Activated CD4-positive, alpha-beta T cell treated with anti-CD3 and anti-CD28 coated beads for 4 hours (primary cell): ENCODE results near the gene MYOM3.

Source experiments
- DNase-seq, 2 donors: peaks; one replicate each; pipeline ENCODE4 v3.0.0-alpha.2; 2020

Gene MYOM3

DNA sequence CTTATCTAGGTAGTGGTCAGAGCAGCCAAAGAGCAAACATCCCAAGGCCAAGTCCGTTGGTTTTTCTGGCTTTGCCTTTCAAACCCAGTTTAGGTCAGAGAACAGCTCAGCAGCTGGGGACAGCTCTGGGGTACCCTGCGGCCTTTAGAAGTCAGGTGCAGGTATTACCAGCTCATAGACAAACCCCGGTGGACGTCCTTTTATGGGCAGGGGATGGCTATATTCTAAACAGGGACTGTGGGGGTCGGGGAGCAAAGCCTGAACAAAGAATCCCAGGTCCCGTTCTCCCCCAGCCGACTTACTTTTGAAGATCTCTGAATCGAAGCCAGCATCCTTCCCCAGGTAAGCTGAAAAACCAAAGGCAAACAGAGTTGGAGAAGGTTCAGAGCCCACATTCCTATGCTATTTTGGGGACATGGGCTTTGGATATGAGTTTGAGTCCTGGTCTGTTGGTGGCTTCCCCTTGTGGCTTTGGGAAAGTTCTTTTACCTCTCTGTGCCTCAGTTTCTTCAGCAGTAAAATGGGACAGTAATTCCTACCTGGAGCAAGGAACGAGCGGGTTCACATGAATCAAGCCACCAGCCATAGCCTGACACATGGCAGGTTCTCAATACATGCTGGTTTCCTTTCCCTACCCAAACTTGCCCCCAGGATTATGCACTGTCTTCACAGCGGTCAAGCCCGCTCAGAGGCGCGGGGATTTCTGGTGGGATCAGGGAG, 16.6 kb downstream of the MYOM3 start:
- no peak for DNase-seq

DNA sequence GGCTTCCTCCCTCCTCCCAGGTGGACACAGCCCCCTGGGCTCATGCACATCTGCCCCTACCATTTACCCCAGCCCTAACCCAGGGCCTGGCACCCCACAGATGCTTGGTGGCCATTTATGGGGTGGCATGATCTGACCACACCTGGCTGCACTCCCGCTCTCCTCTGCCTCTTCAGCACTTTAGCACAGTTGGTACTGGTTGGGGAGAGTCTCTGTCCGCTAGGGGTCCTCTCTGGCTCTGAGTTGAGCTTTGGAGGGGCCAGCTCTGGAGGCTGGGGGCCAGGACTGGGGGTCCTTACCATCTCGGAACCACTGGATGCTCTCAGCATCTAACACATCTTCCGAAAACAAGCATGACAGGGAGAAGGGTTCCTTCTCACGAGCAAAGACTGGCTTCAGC, 17.4 kb downstream of the MYOM3 start:
- no peak for DNase-seq

DNA sequence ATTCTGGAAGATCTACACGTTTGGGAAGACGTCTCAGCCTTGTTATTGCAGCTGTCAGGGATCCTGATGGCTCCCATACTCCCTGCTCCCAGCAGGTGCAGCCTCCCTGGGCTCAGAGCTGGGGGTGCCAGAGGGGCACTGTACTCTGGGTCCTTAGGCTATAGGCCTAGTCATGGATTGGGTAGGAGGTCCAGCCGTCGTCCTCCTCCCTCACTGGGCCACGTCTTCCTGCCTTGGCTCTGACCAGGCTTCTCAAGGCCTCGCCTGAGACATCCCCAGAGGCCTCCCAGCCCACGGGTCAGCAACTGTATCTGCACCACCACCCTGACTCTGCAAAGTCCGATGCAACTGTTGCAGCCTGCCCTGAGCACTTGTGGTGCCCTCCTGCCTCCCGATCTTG, 18.2 kb downstream of the MYOM3 start:
- no peak for DNase-seq

DNA sequence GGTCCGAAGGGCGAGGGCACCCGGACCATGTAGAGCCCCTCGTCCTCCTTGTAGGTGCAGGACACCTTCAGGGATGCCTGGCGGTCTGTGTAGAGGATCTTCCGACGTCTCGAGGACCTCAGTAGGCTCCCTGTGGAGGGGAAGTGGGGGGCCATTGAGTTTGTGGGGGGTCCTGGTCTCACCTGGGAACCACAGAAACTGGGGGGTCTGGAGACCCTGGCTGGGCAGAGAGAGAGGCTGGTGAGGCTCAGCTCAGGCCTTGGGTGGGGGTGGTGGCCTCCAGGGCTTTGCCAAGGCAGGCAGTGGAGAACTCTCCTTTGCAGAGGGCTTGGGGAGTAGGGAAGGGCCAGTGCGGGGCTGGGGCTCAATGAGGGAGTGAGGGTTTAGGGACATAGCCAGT, 19.0 kb downstream of the MYOM3 start:
- DNase-seq: no peak

DNA sequence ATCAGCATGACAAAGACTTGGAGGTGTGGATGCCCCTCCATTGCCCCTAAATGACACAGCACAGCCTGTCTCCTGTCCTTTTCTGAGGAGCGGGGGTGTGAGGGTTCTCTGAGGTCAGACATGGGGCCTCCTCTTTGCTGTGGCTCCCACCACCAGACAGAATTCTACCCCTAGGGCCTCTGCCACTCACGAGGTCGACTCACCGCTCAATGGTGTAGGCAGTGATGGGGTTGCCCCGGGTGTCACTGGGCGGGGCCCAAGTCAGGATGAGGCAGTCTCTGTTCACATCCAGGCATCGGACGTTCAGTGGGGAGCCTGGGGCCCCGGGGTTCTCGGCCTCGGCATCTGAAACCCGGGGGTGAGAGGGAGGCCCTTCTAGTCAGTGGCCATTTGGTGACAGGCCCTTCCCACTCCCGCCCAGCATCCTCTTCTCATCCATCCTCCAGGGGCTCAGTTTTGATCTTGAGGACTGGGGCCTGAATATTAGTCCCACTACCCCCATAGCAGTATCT, 19.9 kb downstream of the MYOM3 start:
- DNase-seq: no peak

DNA sequence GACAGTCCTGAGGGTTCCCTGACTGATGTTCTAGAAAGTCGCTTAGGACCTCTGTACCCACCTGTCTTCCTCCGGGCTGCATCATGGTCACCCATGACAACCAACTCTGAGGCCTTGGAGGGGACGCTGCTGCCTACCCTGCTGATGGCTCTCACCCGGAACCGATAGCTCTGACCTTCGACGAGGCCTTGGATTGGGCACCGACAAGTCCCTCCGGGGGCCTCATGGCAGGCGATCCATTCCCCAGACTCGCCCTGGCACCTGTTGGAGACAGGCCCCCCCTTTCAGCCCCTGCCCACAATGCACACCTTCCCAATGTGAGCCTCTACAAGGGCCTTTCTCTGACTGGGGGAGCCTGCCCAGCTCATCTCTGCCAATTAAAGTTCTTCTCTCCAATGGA, 21.2 kb downstream of the MYOM3 start:
- DNase-seq: no peak

DNA sequence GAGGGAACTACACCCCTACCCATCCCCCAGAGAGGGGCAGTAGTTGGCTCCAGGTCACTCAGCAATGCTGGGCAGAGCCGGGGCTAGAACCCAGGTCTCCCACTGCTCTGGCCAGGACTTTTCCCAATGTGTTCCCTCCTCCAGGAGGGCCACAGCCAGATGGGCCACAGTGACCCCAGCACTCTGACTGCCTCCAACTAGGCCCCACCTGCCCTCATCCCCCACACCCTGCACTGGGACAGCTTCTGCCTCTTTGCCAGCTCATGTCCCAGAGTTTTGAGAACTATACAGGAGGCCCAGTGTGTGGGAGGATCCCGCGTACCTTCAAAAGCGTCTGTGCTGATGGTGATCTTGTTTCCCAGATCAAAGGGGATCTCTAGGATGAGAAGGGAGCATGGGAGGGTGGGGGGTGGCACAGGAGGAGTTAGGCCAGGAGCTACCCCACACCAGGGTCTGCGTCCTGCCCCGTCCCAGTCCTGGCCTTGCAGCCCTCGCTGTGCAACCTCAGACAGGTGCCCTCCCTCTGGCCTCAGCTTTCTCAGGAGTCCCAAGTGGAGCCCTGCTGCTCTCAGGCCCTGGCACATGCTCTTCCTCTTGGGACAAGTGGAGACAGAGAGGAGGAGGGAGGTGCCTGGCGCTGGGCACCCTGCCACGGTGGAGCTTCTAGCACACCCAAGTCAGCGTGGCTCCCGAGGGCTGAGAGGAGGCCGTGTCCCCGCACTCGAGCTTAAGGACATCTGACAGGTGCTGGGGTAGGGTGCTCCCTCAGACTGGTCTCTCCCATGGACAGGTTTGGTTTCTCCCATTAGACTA, 22.0 kb downstream of the MYOM3 start:
- no peak for DNase-seq

DNA sequence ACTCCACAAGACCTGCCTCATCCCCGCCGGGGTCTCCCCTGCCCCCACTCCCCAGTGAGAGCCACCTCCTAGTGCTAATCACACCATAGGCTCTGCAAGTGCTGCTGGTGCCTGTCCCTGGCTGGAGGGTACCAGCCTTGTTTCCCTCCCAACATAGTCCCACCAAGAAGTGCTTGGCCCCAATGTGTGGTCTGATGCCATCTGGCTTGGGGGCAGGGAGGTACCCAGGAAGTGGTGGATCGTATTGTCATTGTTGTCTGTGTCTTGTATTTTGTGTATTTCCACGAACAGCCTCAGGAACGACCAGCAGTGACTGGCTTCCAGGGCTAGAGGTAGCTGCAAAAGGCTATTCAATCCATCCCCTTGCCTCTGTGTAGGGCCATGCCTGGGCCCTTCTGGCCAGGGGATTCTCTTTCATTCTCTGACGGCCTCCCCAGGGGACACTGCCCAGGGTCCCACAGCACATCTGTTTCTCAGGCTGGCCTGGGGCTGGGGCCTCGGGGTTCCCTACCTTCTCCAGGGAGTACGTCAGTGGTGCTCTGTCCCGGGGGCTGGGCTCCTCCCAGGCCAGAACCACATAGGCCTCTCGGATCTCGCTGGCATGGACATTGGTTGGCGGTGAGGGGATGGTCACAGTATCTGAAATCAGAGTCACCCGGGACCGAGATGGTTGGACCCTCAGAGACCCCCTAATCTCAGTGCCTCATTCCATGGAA, 22.8 kb downstream of the MYOM3 start:
- no peak for DNase-seq

DNA sequence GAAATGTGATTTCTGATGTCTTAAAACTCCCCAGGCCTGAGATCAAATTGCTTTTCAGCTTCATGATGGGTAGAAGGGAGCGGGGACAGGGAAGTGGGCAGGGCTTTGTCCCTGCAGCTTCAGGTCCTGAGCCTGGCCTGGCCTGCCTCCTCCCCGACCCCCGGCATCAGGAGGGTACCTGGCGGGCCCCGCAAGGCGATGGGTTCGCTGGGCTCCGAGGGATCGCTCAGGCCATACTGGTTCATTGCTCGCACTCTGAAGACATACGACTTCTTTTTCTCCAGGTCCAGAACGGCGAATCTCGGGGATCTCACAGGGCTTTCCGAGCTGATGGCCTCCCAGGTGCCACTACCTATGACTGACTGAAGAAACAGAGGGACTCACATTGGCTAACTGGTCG, 25.5 kb downstream of the MYOM3 start:
- DNase-seq: no peak

DNA sequence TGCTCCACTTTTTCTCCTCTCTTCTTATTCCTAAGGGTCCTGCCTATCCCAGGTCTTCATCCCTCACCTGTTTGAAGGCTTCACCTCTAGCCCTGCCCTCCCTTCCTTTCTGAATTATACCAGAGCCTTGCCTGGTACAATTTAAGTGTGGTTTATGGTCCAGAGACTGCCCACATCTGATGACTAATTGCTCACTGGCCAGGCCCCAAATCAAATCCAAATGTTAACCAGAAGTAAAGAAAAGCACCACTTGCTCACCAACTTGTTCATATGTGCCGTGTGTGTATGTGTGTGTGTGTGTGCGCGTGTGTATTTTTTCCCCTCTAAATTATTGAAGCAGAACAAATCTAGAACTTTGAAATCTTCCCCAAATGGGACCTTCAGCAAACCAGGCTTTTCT, 26.4 kb downstream of the MYOM3 start:
- no peak for DNase-seq

DNA sequence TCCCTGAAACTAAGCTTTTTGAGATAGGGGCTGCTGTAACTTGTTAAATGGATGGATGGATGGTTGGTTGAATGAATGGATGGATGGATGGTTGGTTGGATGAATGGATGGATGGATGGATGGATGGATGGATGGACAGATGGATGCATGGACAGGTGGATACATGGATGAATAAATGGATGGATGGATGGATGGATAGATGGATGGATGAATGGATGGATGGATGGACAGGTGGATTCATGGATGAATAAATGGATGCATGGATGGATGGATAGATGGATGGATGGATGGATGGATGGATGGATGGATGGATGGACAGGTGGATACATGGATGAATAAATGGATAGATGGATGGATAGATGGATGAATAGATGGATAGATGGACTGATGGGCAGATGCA, 26.9 kb downstream of the MYOM3 start:
- no peak for DNase-seq

DNA sequence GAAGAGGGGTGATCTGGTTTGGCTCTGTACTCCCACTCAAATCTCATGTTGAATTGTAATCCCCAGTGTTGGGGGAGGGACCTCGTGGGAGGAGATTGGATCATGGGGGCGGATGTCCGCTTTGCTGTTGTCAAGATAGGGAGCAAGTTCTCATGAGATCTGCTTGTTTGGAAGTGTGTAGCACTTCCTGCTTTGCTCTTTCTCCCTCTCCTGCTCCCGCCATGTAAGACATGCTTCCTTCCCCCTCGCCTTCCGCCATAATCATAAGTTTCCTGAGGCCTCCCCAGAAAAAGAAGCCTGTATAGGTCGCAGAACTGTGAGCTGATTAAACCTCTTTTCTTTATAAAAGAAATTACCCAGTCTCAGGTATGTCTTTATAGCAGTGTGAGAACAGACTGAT, 27.9 kb downstream of the MYOM3 start:
- DNase-seq: no peak

DNA sequence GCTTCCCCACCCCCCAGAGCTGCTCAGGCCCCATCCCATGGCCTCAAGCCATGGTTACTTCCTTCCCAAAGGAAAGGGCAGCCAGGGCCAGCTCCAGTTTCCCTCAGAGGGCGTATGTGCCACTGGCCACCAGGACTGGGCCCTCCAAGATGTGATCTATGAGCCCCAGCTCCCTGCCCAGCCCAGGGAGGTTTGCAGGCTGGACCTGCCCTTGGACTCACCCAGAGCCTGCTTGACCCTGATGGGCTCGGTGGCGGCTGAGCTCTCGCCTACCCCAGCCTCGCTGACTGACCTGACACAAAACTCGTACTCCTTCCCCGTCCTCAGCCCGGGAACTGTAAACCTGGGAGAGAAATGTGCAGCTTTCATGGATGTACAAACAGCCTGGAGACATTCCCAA, 29.6 kb downstream of the MYOM3 start:
- no peak for DNase-seq

DNA sequence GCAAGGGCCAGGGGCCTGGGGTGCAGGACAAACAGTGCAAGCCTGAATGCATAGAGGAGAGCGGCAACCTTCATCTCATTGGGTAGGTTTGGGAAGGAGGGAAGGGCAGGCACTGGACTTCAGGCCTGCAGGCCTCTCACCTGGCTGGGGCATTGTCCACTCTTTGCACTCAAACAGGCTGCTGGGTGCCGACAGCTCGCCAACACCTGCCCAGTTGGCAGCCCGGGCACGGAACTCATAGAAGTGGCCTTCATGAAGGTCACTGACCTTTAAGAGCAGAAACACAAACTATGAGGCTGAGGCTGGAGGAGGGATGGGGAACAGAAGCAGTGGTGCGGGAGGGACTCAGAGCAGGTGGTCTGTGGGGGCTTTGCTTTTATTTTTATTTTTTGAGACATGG, 30.7 kb downstream of the MYOM3 start:
- no peak for DNase-seq

DNA sequence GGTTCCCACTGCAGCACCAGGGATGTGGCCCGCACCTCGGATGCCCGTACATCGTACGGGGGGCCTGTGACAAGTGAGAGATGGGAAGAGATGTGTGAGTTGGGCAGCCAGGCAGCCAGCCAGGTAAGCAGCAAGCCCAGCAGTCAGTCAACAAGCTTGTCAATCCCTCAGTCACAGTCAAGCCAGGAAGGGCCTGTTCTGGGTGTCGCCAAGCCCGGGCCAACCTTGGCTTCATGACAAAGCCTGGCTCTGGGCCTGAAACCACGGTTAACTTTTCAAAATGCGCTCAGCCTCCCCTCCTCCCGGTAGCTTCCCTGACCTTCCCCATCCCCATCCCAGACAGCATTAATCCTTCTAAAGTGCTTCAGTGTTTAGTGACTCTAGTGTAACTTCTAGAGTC, 31.8 kb downstream of the MYOM3 start:
- DNase-seq: no peak

DNA sequence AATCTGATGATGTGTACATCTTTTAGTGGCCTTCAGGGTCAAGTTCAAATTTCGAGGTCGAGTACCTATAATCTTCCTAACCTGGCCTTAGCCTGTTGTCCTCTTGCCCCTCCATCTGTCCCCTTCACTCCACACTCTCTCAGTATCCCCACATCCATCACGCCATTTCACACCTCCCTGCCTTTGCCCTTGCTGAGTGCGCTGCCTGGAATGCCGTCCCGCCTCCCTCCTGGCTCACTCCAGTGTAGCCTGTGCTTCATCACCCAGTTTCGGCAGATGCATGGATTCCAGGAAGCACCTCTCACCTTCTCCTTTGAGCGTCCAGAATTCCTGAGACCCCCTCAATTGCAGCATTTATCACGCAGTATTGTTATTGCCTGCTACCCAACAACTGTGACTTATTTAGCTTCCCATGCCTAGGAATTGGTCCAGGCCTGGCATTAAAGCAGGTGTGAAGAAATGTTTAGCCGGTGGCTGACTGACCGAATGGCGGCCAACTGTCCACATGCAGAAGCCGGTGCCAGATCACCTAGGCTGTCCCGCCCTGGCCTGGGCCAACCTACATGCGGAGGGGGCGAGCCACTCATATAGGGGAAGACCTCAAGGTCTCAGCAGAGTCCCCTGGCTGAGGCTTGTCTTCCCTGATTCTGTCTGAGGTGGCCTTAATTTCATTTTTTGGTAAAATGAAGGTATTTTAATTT, 34.5 kb downstream of the MYOM3 start:
- DNase-seq: no peak

DNA sequence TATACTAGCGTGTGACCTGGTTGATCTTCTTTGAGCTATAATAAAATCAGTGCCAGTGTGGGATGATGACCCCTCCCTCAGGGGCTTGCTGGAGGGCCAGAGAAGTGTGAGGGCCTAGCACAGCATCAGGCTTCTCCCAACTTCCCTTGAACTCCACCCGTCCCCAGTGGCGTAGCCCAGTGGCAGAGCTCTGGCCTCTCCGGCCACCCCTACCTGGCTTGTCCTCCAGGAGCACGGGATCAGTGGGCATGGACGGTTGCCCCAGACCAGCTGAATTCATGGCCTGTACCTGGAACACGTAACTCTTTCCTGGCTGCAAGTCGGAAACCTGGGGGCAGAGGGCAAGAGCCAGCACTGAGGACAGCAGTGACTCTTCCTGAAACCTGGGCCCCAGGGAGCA, 36.0 kb downstream of the MYOM3 start:
- DNase-seq: no peak

DNA sequence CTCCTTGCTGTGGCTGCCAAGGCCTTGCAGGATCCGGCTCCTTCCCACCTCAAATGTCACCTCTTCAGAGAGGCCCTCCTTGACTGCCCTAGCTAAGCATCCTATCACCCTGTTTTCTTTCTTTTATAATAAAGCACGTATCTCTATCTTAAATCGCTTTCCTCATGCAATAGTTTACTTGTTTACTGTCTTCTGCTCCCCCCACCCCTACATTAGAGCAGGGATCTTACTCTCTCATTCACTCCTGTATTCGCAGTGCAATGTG, 36.4 kb downstream of the MYOM3 start:
- no peak for DNase-seq

DNA sequence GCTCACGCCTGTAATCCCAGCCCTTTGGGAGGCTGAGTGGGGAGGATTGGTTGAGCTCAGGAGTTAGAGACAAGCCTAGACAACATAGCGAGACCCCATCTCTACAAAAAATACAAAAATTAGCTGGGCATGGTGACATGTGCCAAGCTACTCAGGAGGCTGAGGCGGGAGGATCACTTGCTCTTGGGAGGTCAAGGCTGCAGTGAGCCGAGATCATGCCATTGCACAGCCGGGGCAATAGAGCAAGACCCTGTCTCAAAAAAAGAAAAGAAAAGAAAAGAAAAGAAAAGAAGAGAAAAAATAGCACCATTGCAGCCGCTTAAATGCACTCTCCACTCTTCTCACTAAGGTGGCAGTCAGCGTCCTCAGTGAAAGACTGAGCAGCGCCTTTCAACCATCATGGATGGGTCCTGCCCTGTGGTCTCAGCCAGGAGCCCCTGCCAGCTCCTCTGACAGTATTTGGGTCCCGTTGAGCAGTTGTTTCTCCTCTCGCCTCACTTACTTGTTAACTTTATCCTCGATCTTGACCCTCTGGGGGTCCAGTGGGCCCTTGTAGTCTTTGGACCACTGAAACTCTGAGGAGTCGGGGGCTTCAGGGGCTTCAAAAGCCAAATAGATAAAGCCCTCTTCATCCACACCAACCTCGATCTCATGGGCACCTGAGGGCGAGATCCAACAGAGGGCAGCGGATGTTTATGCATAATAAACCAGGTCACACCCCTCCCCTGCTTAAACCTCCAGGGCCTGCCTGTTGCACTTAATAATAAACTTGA, 36.9 kb downstream of the MYOM3 start:
- DNase-seq: no peak

DNA sequence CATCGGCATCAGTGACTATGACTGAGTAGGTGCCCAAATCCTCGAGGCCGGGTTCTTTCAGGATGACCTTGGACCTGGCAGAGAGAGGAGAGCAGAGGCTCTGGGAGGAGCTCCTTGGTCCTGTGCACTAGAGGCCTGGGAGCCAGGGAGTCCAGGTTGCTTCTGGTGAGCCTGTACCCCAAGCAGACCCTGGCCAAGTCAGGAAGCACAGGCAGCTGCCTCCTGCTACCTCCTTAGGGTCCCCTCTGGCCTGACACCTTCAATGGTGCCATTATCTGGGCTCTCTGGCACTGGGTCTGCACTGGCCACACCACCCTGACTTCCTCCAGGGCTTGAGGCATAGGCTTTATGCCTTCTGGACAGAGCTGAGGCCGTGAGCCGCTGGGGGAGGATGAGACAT, 37.7 kb downstream of the MYOM3 start:
- no peak for DNase-seq

DNA sequence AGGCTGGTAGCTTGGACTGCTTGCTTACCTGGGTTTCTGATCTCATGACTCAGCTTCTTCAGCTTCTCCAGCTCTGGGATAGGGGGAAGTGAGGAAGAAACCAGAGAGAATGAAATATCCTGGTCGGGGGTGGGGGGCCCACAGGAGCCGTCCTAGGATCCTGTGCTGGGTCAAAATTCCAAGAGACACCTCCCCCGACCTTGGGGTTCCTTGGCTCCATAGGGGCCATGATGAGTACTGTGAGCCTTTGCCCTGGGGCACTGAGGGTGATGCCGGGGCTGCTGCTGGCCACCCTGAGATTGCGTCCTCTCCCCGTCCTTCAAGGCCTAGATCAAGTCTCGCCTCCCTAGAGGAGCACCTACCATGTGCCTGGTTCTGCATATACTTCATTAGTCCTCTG, 40.0 kb downstream of the MYOM3 start:
- DNase-seq: no peak

DNA sequence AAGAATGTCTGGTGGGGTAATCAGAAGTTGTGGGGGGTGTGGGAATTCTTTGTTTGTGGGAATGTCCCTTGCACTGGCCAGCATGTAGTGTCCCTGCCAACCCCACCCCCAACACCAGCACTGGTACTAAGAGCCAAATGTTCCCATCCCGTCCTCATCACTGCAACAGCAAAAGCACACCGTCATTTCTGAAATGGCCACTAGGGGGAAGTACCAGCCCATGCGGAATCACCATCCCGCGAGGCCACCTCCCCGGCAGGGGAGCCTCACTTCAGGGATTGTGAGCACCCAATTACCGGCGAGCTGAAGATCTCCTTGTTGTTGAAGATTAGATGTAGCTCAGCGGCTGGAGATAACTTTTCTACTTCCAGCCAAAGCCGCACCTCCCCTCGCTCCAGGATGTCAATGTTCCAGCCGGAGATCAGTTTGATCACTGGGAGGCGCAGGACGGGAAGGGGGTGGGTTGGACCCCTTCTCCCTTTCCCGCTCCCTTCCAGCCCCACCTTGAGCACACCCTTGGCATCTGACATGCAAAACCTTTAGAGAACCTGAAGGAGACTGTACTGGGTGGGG, 41.0 kb downstream of the MYOM3 start:
- peak; percentile 66 to 76 for DNase-seq
